PC-9 (cell line): ENCODE data around the gene PRPF8. TPM values are rescaled to one million over a fixed set of nuclear protein-coding genes. Genes with fewer than 3 reads are reported as not detected.

Source experiments
- BruUV-seq: library from RNA; stranded (reverse); fragments of 400-500 nt; replicated peaks from 2 replicates; lab custom pipeline; 2021; lab: Mats Ljungman, UMichigan
- CTCF ChIA-PET: fragments of 300-600 bp; sonication (Branson Sonifier 250); formaldehyde crosslinking; loops from one replicate; lab custom pipeline; 2022; ENCODE audit warnings: antibody characterized with exemption; lab: Charles Lee
- POLR2A ChIA-PET: fragments of 300-600 bp; sonication (Branson Sonifier 250); formaldehyde crosslinking; loops from one replicate; lab custom pipeline; 2022; ENCODE audit warnings: antibody characterized with exemption; ENCODE audit not compliant: unreplicated experiment; lab: Charles Lee
- DNase-seq, 2 experiments: peaks; one replicate each; pipeline versions ENCODE4 v3.0.0 to v3.0.0-alpha.2; 2015 to 2022; ENCODE audit warnings: mixed read lengths in 1 of 2
- H2AFZ ChIP-seq: fragments of 200-600 bp; sonication (generic); 2 replicates; pipeline ENCODE4 v1.8.1; 2017; ENCODE audit warnings: antibody characterized with exemption
- H3F3A ChIP-seq: fragments of 200-600 bp; sonication (generic); 2 replicates; pipeline ENCODE4 v1.8.1; 2017; ENCODE audit warnings: antibody characterized with exemption, mild to moderate bottlenecking, low read depth; ENCODE audit not compliant: insufficient read depth
- H3K27ac ChIP-seq: fragments of 200-600 bp; sonication (generic); 2 replicates; pipeline ENCODE4 v1.6.1; 2016; ENCODE audit warnings: mixed run types
- H3K27me3 ChIP-seq: fragments of 200-600 bp; sonication (generic); 2 replicates; pipeline ENCODE4 v1.6.1; 2016; ENCODE audit warnings: low read depth, mixed run types; ENCODE audit not compliant: insufficient read depth
- H3K36me3 ChIP-seq: fragments of 200-600 bp; sonication (generic); 2 replicates; pipeline ENCODE4 v1.6.1; 2016; ENCODE audit warnings: low read depth, mixed run types
- H3K4me1 ChIP-seq: fragments of 200-600 bp; sonication (generic); replicated peaks from 2 replicates; pipeline ENCODE4 v1.6.1; 2016; ENCODE audit warnings: mixed run types; ENCODE audit not compliant: insufficient read depth
- H3K4me2 ChIP-seq: fragments of 200-600 bp; sonication (generic); 2 replicates; pipeline ENCODE4 v1.6.1; 2017; ENCODE audit warnings: mixed run types
- H3K4me3 ChIP-seq: fragments of 200-600 bp; sonication (generic); 2 replicates; pipeline ENCODE4 v1.6.1; 2016; ENCODE audit warnings: mixed run types
- H3K79me2 ChIP-seq: fragments of 200-600 bp; sonication (generic); 2 replicates; pipeline ENCODE4 v1.6.1; 2017; ENCODE audit warnings: low read depth, mixed run types
- H3K9me2 ChIP-seq: fragments of 200-600 bp; sonication (generic); 2 replicates; pipeline ENCODE4 v1.8.1; 2017; ENCODE audit warnings: mild to moderate bottlenecking; ENCODE audit not compliant: insufficient read depth
- H3K9me3 ChIP-seq: fragments of 200-600 bp; sonication (generic); 2 replicates; pipeline ENCODE4 v1.8.1; 2016; ENCODE audit warnings: low read depth; ENCODE audit not compliant: insufficient read depth
- H4K20me1 ChIP-seq: fragments of 200-600 bp; sonication (generic); 2 replicates; pipeline ENCODE4 v1.8.1; 2017; ENCODE audit not compliant: insufficient read depth
- EZH2 ChIP-seq: fragments of 200-600 bp; sonication (generic); IDR thresholded peaks from 2 replicates; pipeline ENCODE4 v1.8.0; 2017; ENCODE audit warnings: antibody characterized with exemption, low read depth
- intact Hi-C: fragments of 100-400 bp; cut with micrococcal nuclease; formaldehyde crosslinking; loops from one replicate; pipeline ENCODE4 v1.10.0; 2022; ENCODE audit not compliant: unreplicated experiment
- total RNA-seq: library from RNA; stranded (reverse); gene quantifications from 2 replicates; pipeline ENCODE4 v1.2.3, GENCODE V29; 2021
- TF ChIP-seq, protein P1 (sequence below): fragments of 200-600 bp; sonication (generic); conservative IDR thresholded peaks from 2 replicates; pipeline ENCODE4 v1.6.1; 2017; ENCODE audit warnings: mixed run types, antibody characterized with exemption, mild to moderate bottlenecking, moderate library complexity

Gene PRPF8
- total RNA-seq, 1 experiment from 2014 or later = 496 TPM

DNA sequence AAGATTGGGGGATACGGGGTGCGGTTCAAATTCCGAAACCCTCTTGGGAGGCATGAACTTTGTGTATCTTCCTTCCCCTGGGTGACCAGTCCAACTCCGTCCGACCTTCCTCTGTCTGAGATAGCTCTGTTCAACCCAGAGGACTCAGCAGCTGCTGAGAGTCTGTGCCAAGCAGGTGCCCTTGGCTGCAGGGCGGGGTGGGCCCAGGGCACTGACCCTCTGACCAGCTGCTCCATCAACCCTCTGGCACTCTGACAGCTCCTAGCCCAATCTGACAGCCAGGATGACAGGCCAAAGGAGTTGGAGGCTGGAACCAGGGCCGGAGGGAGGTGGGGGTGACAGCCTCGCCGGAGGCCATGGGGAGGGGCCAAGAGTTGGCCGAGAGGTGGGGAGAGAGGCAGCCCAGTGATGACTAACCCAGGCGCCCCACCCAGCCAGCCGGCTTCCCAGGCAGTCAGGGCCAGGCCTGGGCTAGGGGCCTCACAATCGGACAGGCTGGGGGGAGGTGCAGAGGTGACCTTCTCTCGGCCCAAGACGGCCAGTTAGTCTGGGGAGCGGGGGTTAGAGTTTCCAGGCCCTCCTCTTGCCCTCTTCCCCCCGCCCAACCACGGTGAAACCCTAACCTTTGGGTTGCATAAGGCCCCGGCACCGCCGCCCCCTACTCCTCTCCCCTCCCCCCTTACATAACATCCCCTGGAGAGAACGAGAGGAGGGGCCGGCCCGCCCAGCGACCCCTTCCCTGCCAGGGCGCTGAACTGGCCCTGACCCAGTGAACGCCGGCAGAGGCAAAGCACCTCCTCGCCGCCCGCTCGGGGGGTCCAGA is 30.5 kb upstream of the PRPF8 start:
- 0 out of 2 replicates have a peak, but pooled peaks cover 14% of the 10 kb centered on the region for H3K36me3 ChIP-seq
- peak; percentile 84 to 96 for DNase-seq
- no peak for TF ChIP-seq EZH2
- TF ChIP-seq, protein P1, sequence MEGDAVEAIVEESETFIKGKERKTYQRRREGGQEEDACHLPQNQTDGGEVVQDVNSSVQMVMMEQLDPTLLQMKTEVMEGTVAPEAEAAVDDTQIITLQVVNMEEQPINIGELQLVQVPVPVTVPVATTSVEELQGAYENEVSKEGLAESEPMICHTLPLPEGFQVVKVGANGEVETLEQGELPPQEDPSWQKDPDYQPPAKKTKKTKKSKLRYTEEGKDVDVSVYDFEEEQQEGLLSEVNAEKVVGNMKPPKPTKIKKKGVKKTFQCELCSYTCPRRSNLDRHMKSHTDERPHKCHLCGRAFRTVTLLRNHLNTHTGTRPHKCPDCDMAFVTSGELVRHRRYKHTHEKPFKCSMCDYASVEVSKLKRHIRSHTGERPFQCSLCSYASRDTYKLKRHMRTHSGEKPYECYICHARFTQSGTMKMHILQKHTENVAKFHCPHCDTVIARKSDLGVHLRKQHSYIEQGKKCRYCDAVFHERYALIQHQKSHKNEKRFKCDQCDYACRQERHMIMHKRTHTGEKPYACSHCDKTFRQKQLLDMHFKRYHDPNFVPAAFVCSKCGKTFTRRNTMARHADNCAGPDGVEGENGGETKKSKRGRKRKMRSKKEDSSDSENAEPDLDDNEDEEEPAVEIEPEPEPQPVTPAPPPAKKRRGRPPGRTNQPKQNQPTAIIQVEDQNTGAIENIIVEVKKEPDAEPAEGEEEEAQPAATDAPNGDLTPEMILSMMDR = no peak
- H3F3A ChIP-seq = peaks cover 48% of the 10 kb centered on the region
- H3K79me2 ChIP-seq = peaks cover 20% of the 10 kb centered on the region
- peak overlapping the region; percentile 72 for H3K4me2 ChIP-seq
- H3K27me3 ChIP-seq = no peaks in the 10 kb centered on the region
- no peak overlapping the region for H2AFZ ChIP-seq
- H3K27ac ChIP-seq = peak overlapping the region; percentile 81
- no peaks in the 10 kb centered on the region for H3K9me3 ChIP-seq
- no peaks in the 10 kb centered on the region for H3K9me2 ChIP-seq
- BruUV-seq = TSS peak; percentile 32
- intact Hi-C loops = loop anchor here (1.0 to 10.0 kb wide), 7 partner anchors 48 to 456 kb away; partner anchors contain the start of gene OVCA2
- peaks cover 33% of the 10 kb centered on the region for H3K4me1 ChIP-seq
- H3K4me3 ChIP-seq = peak overlapping the region; percentile 81
- peaks cover 4% of the 10 kb centered on the region; the same call in 1 of the 2 replicates for H4K20me1 ChIP-seq
- ChIA-PET POLR2A (interaction anchor here (0.5 to 2.0 kb wide), 8 partner anchors 37 to 678 kb away, joined by 3 to 18 read pairs (median 4); partner anchors contain the start of genes INPP5K, RILP and SMYD4), CTCF (interaction anchor here (1.9 to 2.0 kb wide), 2 partner anchors 150 kb away, joined by 5 to 8 read pairs; no protein-coding TSS in a partner anchor)

DNA sequence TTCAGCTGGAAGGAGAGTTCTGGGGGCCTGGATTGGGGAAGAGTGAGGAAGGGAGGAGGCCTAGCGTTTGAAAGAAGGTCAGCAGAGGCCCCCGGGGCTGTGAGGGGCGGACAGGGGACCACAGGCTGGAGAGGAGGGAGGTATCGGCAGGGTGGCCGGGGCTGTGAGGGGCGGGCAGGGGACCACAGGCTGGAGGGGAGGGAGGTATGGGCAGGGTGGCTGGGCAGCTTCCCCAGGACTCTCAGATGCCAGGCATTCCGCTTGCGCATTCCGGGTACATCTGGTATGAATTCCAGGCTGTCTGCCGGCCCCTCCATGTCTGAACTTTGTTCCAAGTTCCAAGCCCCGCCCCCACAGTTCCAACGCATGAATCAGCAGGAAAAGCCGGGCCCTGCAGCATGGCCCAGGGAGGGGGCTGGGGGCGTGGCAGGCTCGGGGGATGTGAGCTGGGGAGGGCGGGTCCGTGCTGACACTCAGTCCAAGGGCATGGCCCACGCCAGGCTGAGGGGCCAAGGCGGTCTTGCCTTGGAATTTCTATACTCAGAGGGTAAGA is 29.8 kb upstream of the PRPF8 start:
- Histone ChIP-seq H3K4me1 (peaks cover 33% of the 10 kb centered on the region), H3F3A (peaks cover 48% of the 10 kb centered on the region), H3K9me2 (no peaks in the 10 kb centered on the region), H3K36me3 (0 out of 2 replicates have a peak, but pooled peaks cover 14% of the 10 kb centered on the region), H3K9me3 (no peaks in the 10 kb centered on the region), H3K27ac (peak overlapping the region; percentile 81), H3K4me2 (peak overlapping the region; percentile 72), H4K20me1 (peaks cover 4% of the 10 kb centered on the region; the same call in 1 of the 2 replicates), H3K27me3 (no peaks in the 10 kb centered on the region), H3K79me2 (peaks cover 20% of the 10 kb centered on the region), H3K4me3 (peak overlapping the region; percentile 81), H2AFZ (no peak overlapping the region)
- no TSS peak for BruUV-seq
- intact Hi-C loops = loop anchor here (1.0 to 10.0 kb wide), 4 partner anchors 72 to 455 kb away; no protein-coding TSS in a partner anchor
- peak; percentile 94 to 100 for DNase-seq
- ChIA-PET POLR2A (interaction anchor here (0.6 to 0.9 kb wide), 5 partner anchors 38 to 679 kb away, joined by 3 to 7 read pairs (median 3); partner anchors contain the start of gene SMYD4), CTCF (interaction anchor here (1.9 kb wide), 1 partner anchor 151 kb away, joined by 5 read pairs; no protein-coding TSS in a partner anchor)
- no peak for TF ChIP-seq EZH2
- TF ChIP-seq, protein P1 = no peak
